A549 (cell line): ENCODE measurements around the gene DENND10. TPM values are rescaled to one million over a fixed set of nuclear protein-coding genes. Genes with fewer than 3 reads are reported as not detected.

Source experiments
- ATAC-seq, 2 experiments: fragments of 200-7000 bp in 1 of 2; fragments of >200 bp in 1 of 2; cut with Nextera tagmentation in 1 of 2; cut with Tn5 transposase in 1 of 2; 3 replicates each; pipeline versions ENCODE4 v1.8.0 to v1.9.1; 2018 to 2020; ENCODE audit warnings: mild to moderate bottlenecking in 1 of 2, moderate library complexity in 1 of 2
- CTCF ChIA-PET: fragments of 300-600 bp; sonication (Branson Sonifier 250); formaldehyde crosslinking; extraction: SDS; loops from one replicate; lab custom pipeline; 2021; ENCODE audit warnings: antibody characterized with exemption, inconsistent platforms; lab: Yijun Ruan, JAX
- POLR2A ChIA-PET: fragments of 350-600 bp; formaldehyde crosslinking; extraction: SDS; loops from one replicate; lab custom pipeline; 2021; ENCODE audit warnings: antibody characterized with exemption, inconsistent platforms; lab: Yijun Ruan, JAX
- DNase-seq, 2 experiments: peaks; one replicate each; pipeline versions ENCODE4 v3.0.0 to v3.0.0-alpha.2; 2011 to 2016; ENCODE audit warnings: low read depth in 1 of 2, low spot score in 1 of 2
- FAIRE-seq: peaks from 2 replicates; lab custom pipeline; 2011; peaks lifted over from hg19 to GRCh38; lab: Jason Lieb, UNC
- H3K27ac ChIP-seq, 2 experiments: fragments of >200 bp; sonication (Bioruptor Twin); formaldehyde crosslinking; 3 replicates each; pipeline ENCODE4 v1.5.1; 2016 to 2017
- H3K4me1 ChIP-seq: fragments of >200 bp; sonication (Bioruptor Twin); formaldehyde crosslinking; 3 replicates; pipeline ENCODE4 v1.6.1; 2016
- H3K4me2 ChIP-seq: fragments of >200 bp; sonication (Bioruptor Twin); formaldehyde crosslinking; 3 replicates; pipeline ENCODE4 v1.6.1; 2016
- H3K4me3 ChIP-seq: fragments of >200 bp; sonication (Bioruptor Twin); formaldehyde crosslinking; 3 replicates; pipeline ENCODE4 v1.5.1; 2016
- H3K9me3 ChIP-seq: fragments of >200 bp; sonication (Bioruptor Twin); formaldehyde crosslinking; 3 replicates; pipeline ENCODE4 v1.6.1; 2016
- BHLHE40 ChIP-seq: IDR thresholded peaks from 2 replicates; pipeline ENCODE4 v1.6.1; 2012; ENCODE audit warnings: low read depth, low read length, inconsistent platforms
- CHD2 ChIP-seq: fragments of 150-350 bp; IDR thresholded peaks from 2 replicates; pipeline ENCODE4 v1.6.1; 2014; ENCODE audit warnings: low read length; ENCODE audit not compliant: partially characterized antibody
- FOSL2 ChIP-seq, 2 experiments: fragments of 450-650 bp in 1 of 2; fragments of >200 bp in 1 of 2; sonication (Bioruptor Twin) in 1 of 2; formaldehyde crosslinking; IDR thresholded peaks; 2 replicates each; pipeline versions ENCODE4 v1.5.0 to v1.6.1; 2016 to 2020; ENCODE audit warnings: mild to moderate bottlenecking in 1 of 2, moderate library complexity in 1 of 2
- HOXB13 ChIP-seq: fragments of 250-450 bp; sonication (Bioruptor Pico); IDR thresholded peaks from 2 replicates; pipeline ENCODE4 v1.5.0; 2020; ENCODE audit warnings: low read depth, mild to moderate bottlenecking, moderate library complexity
- MAZ ChIP-seq: fragments of 150-350 bp; IDR thresholded peaks from 2 replicates; pipeline ENCODE4 v1.6.1; 2014; ENCODE audit warnings: antibody characterized with exemption, low read depth, low read length, borderline replicate concordance
- PHF8 ChIP-seq: fragments of 200-600 bp; sonication (generic); IDR thresholded peaks from 2 replicates; pipeline ENCODE4 v1.6.1; 2016; ENCODE audit warnings: low read depth, mild to moderate bottlenecking, antibody characterized with exemption, moderate library complexity, borderline replicate concordance
- POLR2AphosphoS2 ChIP-seq: conservative IDR thresholded peaks from 2 replicates; pipeline ENCODE4 v1.6.1; 2012; ENCODE audit warnings: low read length, improper control_type of control experiment, inconsistent platforms
- RARB ChIP-seq: fragments of 250-450 bp; sonication (Bioruptor Pico); IDR thresholded peaks from 2 replicates; pipeline ENCODE4 v1.8.0; 2021; ENCODE audit warnings: mild to moderate bottlenecking, moderate library complexity
- RNF2 ChIP-seq: fragments of 200-600 bp; sonication (generic); IDR thresholded peaks from 2 replicates; pipeline ENCODE4 v1.6.1; 2016; ENCODE audit warnings: low read depth, mild to moderate bottlenecking, antibody characterized with exemption, moderate library complexity, borderline replicate concordance
- SREBF2 ChIP-seq: fragments of 450-650 bp; IDR thresholded peaks from 2 replicates; pipeline ENCODE4 v1.6.1; 2014; ENCODE audit warnings: mild to moderate bottlenecking, moderate library complexity
- TP53 ChIP-seq: fragments of 250-450 bp; sonication (Bioruptor Pico); IDR thresholded peaks from 2 replicates; pipeline ENCODE4 v1.5.0; 2021; ENCODE audit warnings: mild to moderate bottlenecking, moderate library complexity
- ZSCAN20 ChIP-seq: fragments of 250-450 bp; sonication (Bioruptor Pico); IDR thresholded peaks from 2 replicates; pipeline ENCODE4 v1.8.0; 2022; ENCODE audit warnings: mild to moderate bottlenecking, moderate library complexity
- WGBS: methylation state at CpG from one replicate; pipeline ENCODE4 v1.1.6; 2017; ENCODE audit errors: missing lambda C conversion rate; 5-methylcytosine and 5-hydroxymethylcytosine counted together
- polyA plus RNA-seq, 4 experiments: library from polyadenylated mRNA; depleted of rRNA in 3 of 4; stranded (reverse); fragments of >200 nt; fragmentation: RNase III in 1 of 4; extraction: RNeasy Plus Mini Kit Qiagen cat#74134 plus additional on column Dnase treatment in 1 of 4; gene quantifications; 2 replicates in 3 of 4; 3 replicates in 1 of 4; pipeline ENCODE4 v1.2.3, GENCODE V29; 2011 to 2017
- TF ChIP-seq, protein P1 (sequence below): fragments of 450-650 bp; IDR thresholded peaks from 2 replicates; pipeline ENCODE4 v1.6.1; 2014; ENCODE audit warnings: antibody characterized with exemption
- TF ChIP-seq, protein P2 (sequence below): fragments of 200-600 bp; sonication (generic); IDR thresholded peaks from 2 replicates; pipeline ENCODE4 v1.6.1; 2016; ENCODE audit warnings: antibody characterized with exemption, mild to moderate bottlenecking, moderate library complexity
- TF ChIP-seq, protein P3 (sequence below): fragments of >200 bp; sonication (Bioruptor Twin); formaldehyde crosslinking; IDR thresholded peaks from 3 replicates; pipeline ENCODE4 v1.5.1; 2016
- TF ChIP-seq, protein P4 (sequence below): fragments of 150-350 bp; IDR thresholded peaks from 2 replicates; pipeline ENCODE4 v1.6.1; 2014; ENCODE audit warnings: low read depth, mild to moderate bottlenecking, low read length
- TF ChIP-seq, protein P5 (sequence below): fragments of >200 bp; sonication (Bioruptor Twin); formaldehyde crosslinking; IDR thresholded peaks from 3 replicates; pipeline ENCODE4 v1.6.1; 2016
- TF ChIP-seq, protein P6 (sequence below): fragments of 250-450 bp; sonication (Bioruptor Pico); IDR thresholded peaks from 2 replicates; pipeline ENCODE4 v1.5.0; 2020; ENCODE audit warnings: low read depth, mild to moderate bottlenecking, moderate library complexity
- TF ChIP-seq, protein P7 (sequence below): fragments of >200 bp; sonication (Bioruptor Twin); formaldehyde crosslinking; IDR thresholded peaks from 2 replicates; pipeline ENCODE4 v1.6.1; 2016

The DENND10 gene
- polyA plus RNA-seq, 2 of the 4 experiments (the other 2 are of a cell fraction) = 49.7 to 94.3 TPM

DNA sequence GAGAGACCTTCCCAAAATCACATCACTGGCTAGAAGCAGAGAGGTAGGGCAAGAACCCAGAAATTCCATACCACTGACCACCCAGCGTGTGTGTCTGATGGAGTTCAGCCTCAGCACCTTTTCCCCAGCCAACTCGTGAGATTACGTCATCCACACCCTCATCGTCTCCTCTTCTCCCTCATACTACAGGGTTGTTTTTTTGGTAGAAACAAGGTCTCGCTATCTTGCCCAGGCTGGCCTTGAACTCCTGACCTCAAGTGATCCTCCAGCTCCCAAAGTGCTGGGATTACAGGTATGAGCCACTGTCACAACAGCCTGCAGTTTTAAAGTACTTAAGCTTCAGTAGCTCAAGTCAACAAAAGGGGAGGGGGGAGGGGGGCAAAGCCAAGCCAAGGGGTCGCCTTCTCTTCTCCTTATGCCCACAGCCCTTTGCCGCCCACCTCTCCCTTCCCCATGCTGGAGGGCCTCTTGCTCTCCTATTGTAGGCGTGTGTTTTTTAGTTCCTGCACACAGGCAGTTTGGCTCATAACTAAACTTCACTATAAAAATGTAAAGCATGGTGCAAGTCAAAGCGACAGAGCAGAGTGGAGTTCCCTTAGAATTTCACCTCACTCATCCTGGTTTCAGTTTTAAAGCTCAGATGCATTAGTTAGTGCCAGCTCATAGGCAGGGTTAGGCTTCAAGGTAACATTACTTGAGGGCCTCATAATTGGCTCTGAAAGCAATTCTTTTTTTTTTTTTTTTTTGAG lies 79.9 kb downstream of the DENND10 start:
- DNase-seq = no peak

More for the DNA sequence above, 79.9 kb downstream of the DENND10 start:
- H3K4me3 ChIP-seq = no peak overlapping the region
- H3K27ac ChIP-seq = no peak overlapping the region
- no peak overlapping the region for H3K4me2 ChIP-seq
- TF ChIP-seq HOXB13 (no peak), RNF2 (no peak), BHLHE40 (no peak), CHD2 (no peak), PHF8 (no peak), TP53 (CRISPR knock-in tag) (no peak), RARB (CRISPR knock-in tag) (no peak), MAZ (no peak), SREBF2 (no peak), POLR2AphosphoS2 (no peak), FOSL2 (IDR thresholded peaks at IDR 0.05) (no peak), FOSL2 (CRISPR knock-in tag; IDR thresholded peaks at IDR 0.05) (no peak), ZSCAN20 (CRISPR knock-in tag) (no peak)
- TF ChIP-seq, protein P1, sequence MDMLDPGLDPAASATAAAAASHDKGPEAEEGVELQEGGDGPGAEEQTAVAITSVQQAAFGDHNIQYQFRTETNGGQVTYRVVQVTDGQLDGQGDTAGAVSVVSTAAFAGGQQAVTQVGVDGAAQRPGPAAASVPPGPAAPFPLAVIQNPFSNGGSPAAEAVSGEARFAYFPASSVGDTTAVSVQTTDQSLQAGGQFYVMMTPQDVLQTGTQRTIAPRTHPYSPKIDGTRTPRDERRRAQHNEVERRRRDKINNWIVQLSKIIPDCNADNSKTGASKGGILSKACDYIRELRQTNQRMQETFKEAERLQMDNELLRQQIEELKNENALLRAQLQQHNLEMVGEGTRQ = no peak
- TF ChIP-seq, protein P2, sequence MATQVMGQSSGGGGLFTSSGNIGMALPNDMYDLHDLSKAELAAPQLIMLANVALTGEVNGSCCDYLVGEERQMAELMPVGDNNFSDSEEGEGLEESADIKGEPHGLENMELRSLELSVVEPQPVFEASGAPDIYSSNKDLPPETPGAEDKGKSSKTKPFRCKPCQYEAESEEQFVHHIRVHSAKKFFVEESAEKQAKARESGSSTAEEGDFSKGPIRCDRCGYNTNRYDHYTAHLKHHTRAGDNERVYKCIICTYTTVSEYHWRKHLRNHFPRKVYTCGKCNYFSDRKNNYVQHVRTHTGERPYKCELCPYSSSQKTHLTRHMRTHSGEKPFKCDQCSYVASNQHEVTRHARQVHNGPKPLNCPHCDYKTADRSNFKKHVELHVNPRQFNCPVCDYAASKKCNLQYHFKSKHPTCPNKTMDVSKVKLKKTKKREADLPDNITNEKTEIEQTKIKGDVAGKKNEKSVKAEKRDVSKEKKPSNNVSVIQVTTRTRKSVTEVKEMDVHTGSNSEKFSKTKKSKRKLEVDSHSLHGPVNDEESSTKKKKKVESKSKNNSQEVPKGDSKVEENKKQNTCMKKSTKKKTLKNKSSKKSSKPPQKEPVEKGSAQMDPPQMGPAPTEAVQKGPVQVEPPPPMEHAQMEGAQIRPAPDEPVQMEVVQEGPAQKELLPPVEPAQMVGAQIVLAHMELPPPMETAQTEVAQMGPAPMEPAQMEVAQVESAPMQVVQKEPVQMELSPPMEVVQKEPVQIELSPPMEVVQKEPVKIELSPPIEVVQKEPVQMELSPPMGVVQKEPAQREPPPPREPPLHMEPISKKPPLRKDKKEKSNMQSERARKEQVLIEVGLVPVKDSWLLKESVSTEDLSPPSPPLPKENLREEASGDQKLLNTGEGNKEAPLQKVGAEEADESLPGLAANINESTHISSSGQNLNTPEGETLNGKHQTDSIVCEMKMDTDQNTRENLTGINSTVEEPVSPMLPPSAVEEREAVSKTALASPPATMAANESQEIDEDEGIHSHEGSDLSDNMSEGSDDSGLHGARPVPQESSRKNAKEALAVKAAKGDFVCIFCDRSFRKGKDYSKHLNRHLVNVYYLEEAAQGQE = no peak
- TF ChIP-seq, protein P3, sequence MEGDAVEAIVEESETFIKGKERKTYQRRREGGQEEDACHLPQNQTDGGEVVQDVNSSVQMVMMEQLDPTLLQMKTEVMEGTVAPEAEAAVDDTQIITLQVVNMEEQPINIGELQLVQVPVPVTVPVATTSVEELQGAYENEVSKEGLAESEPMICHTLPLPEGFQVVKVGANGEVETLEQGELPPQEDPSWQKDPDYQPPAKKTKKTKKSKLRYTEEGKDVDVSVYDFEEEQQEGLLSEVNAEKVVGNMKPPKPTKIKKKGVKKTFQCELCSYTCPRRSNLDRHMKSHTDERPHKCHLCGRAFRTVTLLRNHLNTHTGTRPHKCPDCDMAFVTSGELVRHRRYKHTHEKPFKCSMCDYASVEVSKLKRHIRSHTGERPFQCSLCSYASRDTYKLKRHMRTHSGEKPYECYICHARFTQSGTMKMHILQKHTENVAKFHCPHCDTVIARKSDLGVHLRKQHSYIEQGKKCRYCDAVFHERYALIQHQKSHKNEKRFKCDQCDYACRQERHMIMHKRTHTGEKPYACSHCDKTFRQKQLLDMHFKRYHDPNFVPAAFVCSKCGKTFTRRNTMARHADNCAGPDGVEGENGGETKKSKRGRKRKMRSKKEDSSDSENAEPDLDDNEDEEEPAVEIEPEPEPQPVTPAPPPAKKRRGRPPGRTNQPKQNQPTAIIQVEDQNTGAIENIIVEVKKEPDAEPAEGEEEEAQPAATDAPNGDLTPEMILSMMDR = no peak
- TF ChIP-seq, protein P4, sequence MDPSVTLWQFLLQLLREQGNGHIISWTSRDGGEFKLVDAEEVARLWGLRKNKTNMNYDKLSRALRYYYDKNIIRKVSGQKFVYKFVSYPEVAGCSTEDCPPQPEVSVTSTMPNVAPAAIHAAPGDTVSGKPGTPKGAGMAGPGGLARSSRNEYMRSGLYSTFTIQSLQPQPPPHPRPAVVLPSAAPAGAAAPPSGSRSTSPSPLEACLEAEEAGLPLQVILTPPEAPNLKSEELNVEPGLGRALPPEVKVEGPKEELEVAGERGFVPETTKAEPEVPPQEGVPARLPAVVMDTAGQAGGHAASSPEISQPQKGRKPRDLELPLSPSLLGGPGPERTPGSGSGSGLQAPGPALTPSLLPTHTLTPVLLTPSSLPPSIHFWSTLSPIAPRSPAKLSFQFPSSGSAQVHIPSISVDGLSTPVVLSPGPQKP = no peak
- TF ChIP-seq, protein P5, sequence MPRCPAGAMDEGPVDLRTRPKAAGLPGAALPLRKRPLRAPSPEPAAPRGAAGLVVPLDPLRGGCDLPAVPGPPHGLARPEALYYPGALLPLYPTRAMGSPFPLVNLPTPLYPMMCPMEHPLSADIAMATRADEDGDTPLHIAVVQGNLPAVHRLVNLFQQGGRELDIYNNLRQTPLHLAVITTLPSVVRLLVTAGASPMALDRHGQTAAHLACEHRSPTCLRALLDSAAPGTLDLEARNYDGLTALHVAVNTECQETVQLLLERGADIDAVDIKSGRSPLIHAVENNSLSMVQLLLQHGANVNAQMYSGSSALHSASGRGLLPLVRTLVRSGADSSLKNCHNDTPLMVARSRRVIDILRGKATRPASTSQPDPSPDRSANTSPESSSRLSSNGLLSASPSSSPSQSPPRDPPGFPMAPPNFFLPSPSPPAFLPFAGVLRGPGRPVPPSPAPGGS = no peak
- TF ChIP-seq, protein P6, sequence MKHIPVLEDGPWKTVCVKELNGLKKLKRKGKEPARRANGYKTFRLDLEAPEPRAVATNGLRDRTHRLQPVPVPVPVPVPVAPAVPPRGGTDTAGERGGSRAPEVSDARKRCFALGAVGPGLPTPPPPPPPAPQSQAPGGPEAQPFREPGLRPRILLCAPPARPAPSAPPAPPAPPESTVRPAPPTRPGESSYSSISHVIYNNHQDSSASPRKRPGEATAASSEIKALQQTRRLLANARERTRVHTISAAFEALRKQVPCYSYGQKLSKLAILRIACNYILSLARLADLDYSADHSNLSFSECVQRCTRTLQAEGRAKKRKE (CRISPR knock-in tag) = no peak
- TF ChIP-seq, protein P7, sequence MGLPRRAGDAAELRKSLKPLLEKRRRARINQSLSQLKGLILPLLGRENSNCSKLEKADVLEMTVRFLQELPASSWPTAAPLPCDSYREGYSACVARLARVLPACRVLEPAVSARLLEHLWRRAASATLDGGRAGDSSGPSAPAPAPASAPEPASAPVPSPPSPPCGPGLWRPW = no peak
- 0 out of 6 replicates have a peak, but pooled peaks have one; percentile 20 to 62 for ATAC-seq
- H3K4me1 ChIP-seq = peaks cover 7% of the 10 kb centered on the region; the same call in 2 of the 3 replicates
- no peak for FAIRE-seq
- ChIA-PET POLR2A (no interaction called here), CTCF (interaction anchor here (0.5 to 1.7 kb wide), 3 partner anchors 15 to 742 kb away, joined by 3 to 6 read pairs (median 3); no protein-coding TSS in a partner anchor)
- WGBS = 87% methylated on average over 9 of the region's 9 CpGs
- H3K9me3 ChIP-seq = no peaks in the 10 kb centered on the region
